ENCODE results near the gene TRMT1L.

The TRMT1L gene

DNA sequence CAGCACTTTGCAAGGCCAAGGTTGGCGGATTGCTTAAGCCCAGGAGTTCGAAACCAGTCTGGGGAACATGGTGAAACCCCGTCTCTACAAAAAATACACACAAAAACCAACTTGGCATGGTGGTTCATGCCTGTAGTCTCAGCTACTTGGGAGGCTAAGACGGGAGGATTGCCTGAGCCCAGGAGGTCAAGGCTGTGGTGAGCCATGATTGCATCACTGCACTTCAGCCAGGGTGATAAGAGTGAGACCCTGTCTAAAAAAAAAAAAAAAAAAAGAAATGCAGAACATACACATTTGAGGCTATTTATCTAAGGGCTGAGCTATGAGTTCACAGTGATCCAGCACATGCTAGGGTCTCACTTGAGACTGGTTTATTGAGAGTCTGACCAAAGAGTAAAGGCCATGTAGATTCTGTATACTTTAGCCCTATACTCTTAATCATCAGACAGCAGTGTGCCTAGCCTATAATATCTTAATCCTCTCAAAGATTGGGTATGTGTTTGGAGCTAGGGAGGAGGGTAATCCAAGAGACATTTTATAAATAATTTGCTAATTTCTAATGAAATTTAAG is 87.5 kb downstream of the TRMT1L start:
- Histone ChIP-seq H3K27me3 (no peaks in the 10 kb centered on the region), H3K36me3 (no peaks in the 10 kb centered on the region), H3K9me3 (no peaks in the 10 kb centered on the region), H3K27ac (no peak overlapping the region), H3K4me3 (ENCODE audit: low read depth in 1 of 2, low read length in 1 of 2) (no peak overlapping the region), H3K4me1 (ENCODE audit: control insufficient read depth in 1 of 2, insufficient read depth in 1 of 2, low read depth in 1 of 2, low read length in 1 of 2) (peaks cover 5 to 8% of the 10 kb centered on the region in 2 experiments)
- no peak for TF ChIP-seq CTCF (IDR thresholded peaks at IDR 0.05)

GRCh38 chr1:185068341-185068740 is 88.4 kb downstream of the TRMT1L start:
- H3K27ac ChIP-seq, result no peak overlapping the region
- no peak for TF ChIP-seq CTCF (IDR thresholded peaks at IDR 0.05)
- no peaks in the 10 kb centered on the region for H3K9me3 ChIP-seq
- peaks cover 12 to 16% of the 10 kb centered on the region in 2 experiments for H3K4me1 ChIP-seq (ENCODE audit: control insufficient read depth in 1 of 2, insufficient read depth in 1 of 2, low read depth in 1 of 2, low read length in 1 of 2)
- no peaks in the 10 kb centered on the region for H3K27me3 ChIP-seq
- no peaks in the 10 kb centered on the region for H3K36me3 ChIP-seq
- H3K4me3 ChIP-seq (ENCODE audit: low read depth in 1 of 2, low read length in 1 of 2), result no peak overlapping the region
